Gastrocnemius medialis (tissue), 4 donors: ENCODE results near the gene TMCC2. TPM values are rescaled to one million over a fixed set of nuclear protein-coding genes. Genes with fewer than 3 reads are reported as not detected.

ENCODE experiments used
- ATAC-seq, 2 donors: fragments of 150-250 bp; one replicate each; pipeline ENCODE4 v1.9.1; 2016
- DNase-seq, 2 donors: peaks; one replicate each; pipeline ENCODE4 v3.0.0-alpha.2; 2019
- H3K27ac ChIP-seq, 4 donors: fragments of 200-600 bp; sonication (generic); 1 replicate in 1 of 4; 2 replicates in 3 of 4; pipeline ENCODE4 v1.5.1; 2016 to 2018; ENCODE audit warnings: mild to moderate bottlenecking in 2 of 4, moderate library complexity in 1 of 4
- H3K27me3 ChIP-seq, 3 donors: fragments of 200-600 bp; sonication (generic) in 2 of 3; 1 replicate in 1 of 3; 2 replicates in 2 of 3; pipeline versions ENCODE4 v1.5.1 to v1.6.0; 2016 to 2019; ENCODE audit warnings: mild to moderate bottlenecking in 1 of 3, moderate library complexity in 1 of 3
- H3K36me3 ChIP-seq, 2 donors: fragments of 200-600 bp; sonication (generic) in 1 of 2; one replicate each; pipeline ENCODE4 v1.5.1; 2017 to 2018
- H3K4me1 ChIP-seq, 2 donors: fragments of 200-600 bp; sonication (generic) in 1 of 2; one replicate each; pipeline ENCODE4 v1.5.1; 2016 to 2017; ENCODE audit warnings: mild to moderate bottlenecking in 2 of 2
- H3K4me3 ChIP-seq, 4 donors: fragments of 200-600 bp; sonication (generic) in 3 of 4; 1 replicate in 1 of 4; 2 replicates in 3 of 4; pipeline ENCODE4 v1.5.1; 2016 to 2019; ENCODE audit warnings: mild to moderate bottlenecking in 2 of 4
- H3K9me3 ChIP-seq, 3 donors: fragments of 200-600 bp; sonication (generic) in 2 of 3; 1 replicate in 1 of 3; 2 replicates in 2 of 3; pipeline ENCODE4 v1.5.1; 2016 to 2019
- CTCF ChIP-seq, 5 experiments: fragments of 450-650 bp in 3 of 5; fragments of 200-600 bp in 2 of 5; sonication (generic) in 2 of 5; IDR thresholded peaks in 4 of 5; conservative IDR thresholded peaks in 1 of 5; 1 replicate in 4 of 5; 2 replicates in 1 of 5; pipeline ENCODE4 v1.5.1; 2016 to 2019; ENCODE audit warnings: antibody characterized with exemption in 5 of 5, mild to moderate bottlenecking in 3 of 5, moderate library complexity in 3 of 5
- POLR2A ChIP-seq, 2 donors: fragments of 450-650 bp; IDR thresholded peaks; one replicate each; pipeline ENCODE4 v1.6.1; 2017; ENCODE audit warnings: antibody characterized with exemption in 2 of 2, mild to moderate bottlenecking in 2 of 2, moderate library complexity in 2 of 2
- in situ Hi-C, 4 donors: fragments of 200-750 bp; cut with MboI; loops; one replicate each; pipeline versions ENCODE4 v1.15.0 to v1.8.0; 2017; ENCODE audit warnings: low sequenced_read_pairs in 4 of 4
- intact Hi-C: fragments of 100-400 bp; cut with DNase I; formaldehyde crosslinking; loops from one replicate; pipeline ENCODE4 v1.15.1; 2023; ENCODE audit warnings: low total_unique reads
- total RNA-seq, 4 donors: library from RNA; depleted of rRNA; stranded (reverse); fragments of >200 nt; gene quantifications; one replicate each; pipeline versions ENCODE4 v1.1.0 to v1.2.3, GENCODE V29; 2016

Gene TMCC2
- total RNA-seq, 4 donors from 2014 or later = 1.1 to 7.6 (median 5.6) TPM

GRCh38 chr1:205301205-205301821, 73.6 kb downstream of the TMCC2 start:
- no peak for ATAC-seq
- intact Hi-C loops = no loop called here
- H3K9me3 ChIP-seq = no peaks in the 10 kb centered on the region
- no peaks in the 10 kb centered on the region for H3K27me3 ChIP-seq
- no peak for DNase-seq
- TF ChIP-seq POLR2A (IDR thresholded peaks at IDR 0.05) (no peak), CTCF (IDR thresholded peaks at IDR 0.05 in 4 of 5, conservative IDR thresholded peaks at IDR 0.05 in 1 of 5) (no peak)
- H3K27ac ChIP-seq = no peak overlapping the region
- no peaks in the 10 kb centered on the region for H3K4me1 ChIP-seq
- H3K4me3 ChIP-seq = no peak overlapping the region
- peaks cover 0 to 5% of the 10 kb centered on the region in 2 donors for H3K36me3 ChIP-seq
- in situ Hi-C loops = no loop called here

GRCh38 chr1:205301842-205302588, 74.3 kb downstream of the TMCC2 start:
- in situ Hi-C loops (no loop called here), intact Hi-C loops (no loop called here)
- H3K27me3 ChIP-seq = no peaks in the 10 kb centered on the region
- TF ChIP-seq POLR2A (IDR thresholded peaks at IDR 0.05) (no peak), CTCF (IDR thresholded peaks at IDR 0.05 in 4 of 5, conservative IDR thresholded peaks at IDR 0.05 in 1 of 5) (no peak)
- ATAC-seq (no peak), DNase-seq (no peak)
- H3K27ac ChIP-seq = no peak overlapping the region
- H3K4me1 ChIP-seq = no peaks in the 10 kb centered on the region
- H3K36me3 ChIP-seq = peaks cover 0 to 5% of the 10 kb centered on the region in 2 donors
- H3K4me3 ChIP-seq = no peak overlapping the region
- H3K9me3 ChIP-seq = no peaks in the 10 kb centered on the region

- Histone ChIP-seq H3K27ac (no peak overlapping the region), H3K27me3 (no peaks in the 10 kb centered on the region), H3K4me1 (no peaks in the 10 kb centered on the region), H3K36me3 (peaks cover 0 to 5% of the 10 kb centered on the region in 2 donors), H3K4me3 (no peak overlapping the region), H3K9me3 (no peaks in the 10 kb centered on the region)
- no peak for TF ChIP-seq CTCF (IDR thresholded peaks at IDR 0.05 in 4 of 5, conservative IDR thresholded peaks at IDR 0.05 in 1 of 5)
- no peak for TF ChIP-seq POLR2A (IDR thresholded peaks at IDR 0.05)
- in situ Hi-C loops = no loop called here
- DNase-seq (no peak), ATAC-seq (no peak)
- intact Hi-C loops = no loop called here
These were observed 75.6 kb downstream of the TMCC2 start for GRCh38 chr1:205303247-205303888.

- Histone ChIP-seq H3K27ac (no peak overlapping the region), H3K27me3 (no peaks in the 10 kb centered on the region), H3K36me3 (peaks cover 0 to 5% of the 10 kb centered on the region in 2 donors), H3K9me3 (no peaks in the 10 kb centered on the region), H3K4me1 (no peaks in the 10 kb centered on the region), H3K4me3 (no peak overlapping the region)
- in situ Hi-C loops (no loop called here), intact Hi-C loops (no loop called here)
- no peak for DNase-seq
- no peak for ATAC-seq
- no peak for TF ChIP-seq CTCF (IDR thresholded peaks at IDR 0.05 in 4 of 5, conservative IDR thresholded peaks at IDR 0.05 in 1 of 5)
- no peak for TF ChIP-seq POLR2A (IDR thresholded peaks at IDR 0.05)
These were observed 76.4 kb downstream of the TMCC2 start for GRCh38 chr1:205304046-205304694.
